H1 (cell line): Measurements from ENCODE around the gene CAVIN1. TPM values are rescaled to one million over a fixed set of nuclear protein-coding genes. Genes with fewer than 3 reads are reported as not detected.

Experiments
- CTCF ChIA-PET: fragments of 300-600 bp; sonication (Branson Sonifier 250); formaldehyde crosslinking; loops from one replicate; lab custom pipeline; 2021; ENCODE audit not compliant: partially characterized antibody; lab: Charles Lee
- POLR2A ChIA-PET: fragments of 300-600 bp; sonication (Branson Sonifier 250); formaldehyde crosslinking; loops from one replicate; lab custom pipeline; 2021; ENCODE audit warnings: inconsistent platforms; ENCODE audit not compliant: partially characterized antibody; lab: Charles Lee
- DNase-seq, 2 experiments: peaks; one replicate each; pipeline versions ENCODE4 v3.0.0 to v3.0.0-alpha.2; 2010 to 2022; ENCODE audit warnings: low spot score in 2 of 2, low read depth in 1 of 2, mixed read lengths in 1 of 2
- FAIRE-seq: peaks from 2 replicates; lab custom pipeline; 2011; peaks lifted over from hg19 to GRCh38; lab: Jason Lieb, UNC
- H2AFZ ChIP-seq: 2 replicates; pipeline ENCODE4 v1.8.1; 2012; ENCODE audit warnings: low read length, inconsistent platforms
- H2AK5ac ChIP-seq: 2 replicates; pipeline ENCODE4 v1.6.1; 2013; ENCODE audit warnings: low read depth, low read length
- H2BK120ac ChIP-seq: replicated peaks from 2 replicates; pipeline ENCODE3; 2013; ENCODE audit warnings: low read depth, low read length, inconsistent platforms
- H2BK12ac ChIP-seq: 2 replicates; pipeline ENCODE4 v1.6.1; 2013; ENCODE audit warnings: low read depth, low read length
- H2BK15ac ChIP-seq: 2 replicates; pipeline ENCODE4 v1.6.1; 2013; ENCODE audit warnings: low read length
- H2BK20ac ChIP-seq: 2 replicates; pipeline ENCODE4 v1.6.1; 2013; ENCODE audit warnings: low read length
- H2BK5ac ChIP-seq: 2 replicates; pipeline ENCODE4 v1.6.1; 2013; ENCODE audit warnings: low read depth, low read length
- H3K14ac ChIP-seq: 2 replicates; pipeline ENCODE4 v1.6.1; 2013; ENCODE audit warnings: inconsistent platforms; ENCODE audit not compliant: insufficient read length
- H3K18ac ChIP-seq: 2 replicates; pipeline ENCODE4 v1.6.1; 2013; ENCODE audit warnings: low read length; ENCODE audit errors: extremely low read depth
- H3K23ac ChIP-seq: 2 replicates; pipeline ENCODE4 v1.6.1; 2013; ENCODE audit warnings: inconsistent platforms; ENCODE audit not compliant: insufficient read length
- H3K23me2 ChIP-seq: 2 replicates; pipeline ENCODE4 v1.6.1; 2013; ENCODE audit warnings: low read depth, low read length
- H3K27ac ChIP-seq: 2 replicates; pipeline ENCODE4 v1.6.1; 2011; ENCODE audit warnings: low read depth, low read length, inconsistent platforms
- H3K27me3 ChIP-seq, 4 experiments: replicated peaks in 1 of 4; 1 replicate in 1 of 4; 2 replicates in 3 of 4; pipeline versions ENCODE4 v1.6.1 to v1.8.1; 2011 to 2013; ENCODE audit warnings: low read length in 3 of 4, mild to moderate bottlenecking in 3 of 4, inconsistent platforms in 2 of 4, mixed read lengths in 2 of 4, moderate library complexity in 1 of 4; ENCODE audit not compliant: control insufficient read depth in 3 of 4, insufficient read depth in 3 of 4; ENCODE audit errors: extremely low read depth in 1 of 4
- H3K36me3 ChIP-seq, 4 experiments: 2 replicates each; pipeline versions ENCODE4 v1.6.1 to v1.8.1; 2011 to 2013; ENCODE audit warnings: mild to moderate bottlenecking in 4 of 4, low read length in 3 of 4, moderate library complexity in 2 of 4, control low read depth in 1 of 4, inconsistent platforms in 1 of 4; ENCODE audit not compliant: insufficient read depth in 4 of 4, control insufficient read depth in 2 of 4
- H3K4ac ChIP-seq: replicated peaks from 2 replicates; pipeline ENCODE3; 2013; ENCODE audit warnings: low read length, low read depth, mixed read lengths, inconsistent platforms; ENCODE audit not compliant: insufficient read length
- H3K4me1 ChIP-seq, 4 experiments: replicated peaks in 1 of 4; 1 replicate in 1 of 4; 2 replicates in 3 of 4; pipeline versions ENCODE4 v1.6.1 to v1.8.1; 2011 to 2013; ENCODE audit warnings: low read length in 3 of 4, inconsistent platforms in 2 of 4, mixed read lengths in 1 of 4; ENCODE audit not compliant: insufficient read depth in 4 of 4, control insufficient read depth in 3 of 4
- H3K4me2 ChIP-seq, 2 experiments: 2 replicates each; pipeline versions ENCODE4 v1.6.1 to v1.8.1; 2011 to 2013; ENCODE audit warnings: low read depth in 2 of 2, low read length in 2 of 2, control low read depth in 1 of 2, inconsistent platforms in 1 of 2, mild to moderate bottlenecking in 1 of 2; ENCODE audit not compliant: insufficient read depth in 1 of 2
- H3K4me3 ChIP-seq, 4 experiments: fragments of 200-600, 300-600 bp in 1 of 4; sonication (generic), shearing (Covaris generic), sonication (Bioruptor Twin) in 1 of 4; 2 replicates each; pipeline versions ENCODE4 v1.5.1 to v1.8.1; 2011 to 2016; ENCODE audit warnings: low read length in 4 of 4, low read depth in 3 of 4, control low read depth in 2 of 4, inconsistent platforms in 2 of 4, mild to moderate bottlenecking in 2 of 4, mixed read lengths in 1 of 4, moderate library complexity in 1 of 4; ENCODE audit not compliant: insufficient read depth in 2 of 4; ENCODE audit errors: extremely low read depth in 1 of 4
- H3K56ac ChIP-seq: replicated peaks from 2 replicates; pipeline ENCODE3; 2013; ENCODE audit warnings: low read depth, mild to moderate bottlenecking, mixed read lengths, low read length, inconsistent platforms; ENCODE audit not compliant: insufficient read length
- H3K79me1 ChIP-seq: 2 replicates; pipeline ENCODE4 v1.6.1; 2013; ENCODE audit warnings: low read depth, low read length, control low read depth
- H3K79me2 ChIP-seq, 2 experiments: 2 replicates each; pipeline versions ENCODE4 v1.6.1 to v1.8.1; 2012 to 2013; ENCODE audit warnings: low read length in 2 of 2, mild to moderate bottlenecking in 2 of 2, inconsistent platforms in 1 of 2; ENCODE audit not compliant: insufficient read depth in 2 of 2, control insufficient read depth in 1 of 2
- H3K9ac ChIP-seq, 4 experiments: replicated peaks in 1 of 4; 1 replicate in 1 of 4; 2 replicates in 3 of 4; pipeline versions ENCODE4 v1.6.1 to v1.8.1; 2011 to 2013; ENCODE audit warnings: low read depth in 3 of 4, low read length in 3 of 4, control low read depth in 2 of 4, mild to moderate bottlenecking in 2 of 4, moderate library complexity in 2 of 4, inconsistent platforms in 1 of 4; ENCODE audit errors: extremely low read depth in 1 of 4
- H3K9me3 ChIP-seq, 2 experiments: 2 replicates each; pipeline versions ENCODE4 v1.6.1 to v1.8.1; 2012 to 2013; ENCODE audit warnings: mild to moderate bottlenecking in 2 of 2, moderate library complexity in 2 of 2, control low read depth in 1 of 2, inconsistent platforms in 1 of 2, low read depth in 1 of 2, low read length in 1 of 2, mixed read lengths in 1 of 2; ENCODE audit not compliant: insufficient read depth in 2 of 2
- H4K20me1 ChIP-seq, 2 experiments: replicated peaks in 1 of 2; 2 replicates each; pipeline versions ENCODE3 to v1.8.1; 2011 to 2013; ENCODE audit warnings: inconsistent platforms in 2 of 2, low read length in 2 of 2, mild to moderate bottlenecking in 1 of 2; ENCODE audit not compliant: insufficient read depth in 2 of 2, control insufficient read depth in 1 of 2
- H4K5ac ChIP-seq: 2 replicates; pipeline ENCODE4 v1.6.1; 2013; ENCODE audit warnings: low read length, low read depth, mixed read lengths, inconsistent platforms; ENCODE audit not compliant: insufficient read length
- H4K8ac ChIP-seq: 2 replicates; pipeline ENCODE4 v1.8.0; 2013; ENCODE audit warnings: mild to moderate bottlenecking, moderate library complexity, low read length, inconsistent platforms; ENCODE audit not compliant: insufficient read depth; ENCODE audit errors: extremely low read depth
- H4K91ac ChIP-seq: replicated peaks from 2 replicates; pipeline ENCODE3; 2013; ENCODE audit warnings: low read length, mixed read lengths, inconsistent platforms; ENCODE audit not compliant: insufficient read length
- CHD1 ChIP-seq: IDR thresholded peaks from 2 replicates; pipeline ENCODE4 v1.6.1; 2012; ENCODE audit warnings: low read depth, low read length, improper control_type of control experiment
- CREB1 ChIP-seq: IDR thresholded peaks from 2 replicates; pipeline ENCODE4 v1.6.1; 2012; ENCODE audit warnings: inconsistent platforms
- CTCF ChIP-seq, 3 experiments: IDR thresholded peaks; 1 replicate in 2 of 3; 2 replicates in 1 of 3; pipeline versions ENCODE4 v1.5.1 to v1.6.1; 2011; ENCODE audit warnings: low read length in 3 of 3, mild to moderate bottlenecking in 3 of 3, inconsistent platforms in 2 of 3, low read depth in 1 of 3, moderate library complexity in 1 of 3; ENCODE audit not compliant: insufficient read depth in 1 of 3; ENCODE audit errors: control extremely low read depth in 1 of 3
- EP300 ChIP-seq, 2 experiments: IDR thresholded peaks; 1 replicate in 1 of 2; 2 replicates in 1 of 2; pipeline ENCODE4 v1.6.1; 2011 to 2012; ENCODE audit warnings: low read depth in 2 of 2, low read length in 2 of 2, mild to moderate bottlenecking in 2 of 2, borderline replicate concordance in 1 of 2, inconsistent platforms in 1 of 2, moderate library complexity in 1 of 2
- KDM4A ChIP-seq: IDR thresholded peaks from one replicate; pipeline ENCODE4 v1.7.1; 2012; ENCODE audit warnings: low read depth, mild to moderate bottlenecking, moderate library complexity, low read length, inconsistent platforms; ENCODE audit not compliant: severe bottlenecking
- MAFK ChIP-seq: IDR thresholded peaks from 2 replicates; pipeline ENCODE4 v1.6.1; 2012; ENCODE audit warnings: low read depth, mild to moderate bottlenecking, improper control_type of control experiment, low read length
- PHF8 ChIP-seq: fragments of 200-600 bp; sonication (generic); conservative IDR thresholded peaks from 2 replicates; pipeline ENCODE4 v1.7.1; 2012; ENCODE audit warnings: low read depth, mild to moderate bottlenecking, inconsistent platforms, low read length, moderate library complexity
- SP4 ChIP-seq: IDR thresholded peaks from 2 replicates; pipeline ENCODE4 v1.6.1; 2012; ENCODE audit warnings: low read length, inconsistent platforms
- TAF1 ChIP-seq: IDR thresholded peaks from 2 replicates; pipeline ENCODE4 v1.6.1; 2011; ENCODE audit warnings: mild to moderate bottlenecking, low read depth, low read length
- WGBS, 2 experiments: shearing (Covaris generic) in 1 of 2; methylation state at CpG; one replicate each; pipeline versions ENCODE4 v1.1.6 to v1.1.7; 2013 to 2015; ENCODE audit warnings: low lambda C conversion rate in 2 of 2, mixed read lengths in 2 of 2, inconsistent platforms in 1 of 2, low coverage in 1 of 2, missing lambda C conversion rate in 1 of 2; ENCODE audit not compliant: insufficient replicate concordance in 2 of 2, insufficient coverage in 1 of 2, insufficient read length in 1 of 2; ENCODE audit errors: extremely low coverage in 1 of 2, missing lambda C conversion rate in 1 of 2; 5-methylcytosine and 5-hydroxymethylcytosine counted together
- polyA plus RNA-seq, 7 experiments: library from polyadenylated mRNA; depleted of rRNA in 3 of 7; stranded (reverse) in 5 of 7; unstranded in 2 of 7; fragments of >200 nt in 5 of 7; fragments of 200-250 nt in 2 of 7; gene quantifications; 1 replicate in 5 of 7; 2 replicates in 1 of 7; 4 replicates in 1 of 7; pipeline versions ENCODE4 v1.2.1 to v1.2.3, GENCODE V29; 2011 to 2013; ENCODE audit warnings: missing spikeins in 2 of 7, mixed read lengths in 2 of 7
- total RNA-seq: library from RNA; stranded (reverse); fragmentation: NEBNext Ultra II Directional; extraction: Animal tissue kit (Norgen Biotek cat#: 25700); gene quantifications from 2 replicates; pipeline ENCODE4 v1.2.1, GENCODE V29; 2021

The CAVIN1 gene
- total and polyA plus RNA-seq, 2 of the 8 experiments (the other 6 are each of a cell fraction or from before 2014, with no cell fraction given): 16.2 to 41.6 TPM

- Histone ChIP-seq H3K14ac (no peak overlapping the region), H3K9me3 (no peaks in the 10 kb centered on the region), H2AFZ (no peak overlapping the region), H2BK12ac (no peak overlapping the region), H2BK20ac (no peak overlapping the region), H4K91ac (no peak overlapping the region), H3K4me1 (peaks cover 0 to 10% (median 6%) of the 10 kb centered on the region in 4 experiments; a peak in 4 of 7 replicates), H3K27ac (no peak overlapping the region), H3K23me2 (no peaks in the 10 kb centered on the region; the same call in 1 of the 2 replicates), H2BK5ac (no peak overlapping the region), H3K79me1 (no peaks in the 10 kb centered on the region; the same call in 1 of the 2 replicates), H3K18ac (no peak overlapping the region), H3K4me3 (0 out of 8 replicates have a peak overlapping the region, but pooled peaks of 1 of the 4 experiments have one; percentile 6), H3K9ac (no peak overlapping the region), H2AK5ac (no peak overlapping the region), H3K36me3 (no peaks in the 10 kb centered on the region), H3K4me2 (peak overlapping the region in 1 of 2 experiments; percentile 54; a peak in 2 of 4 replicates), H3K56ac (no peak overlapping the region), H3K23ac (no peak overlapping the region), H3K79me2 (peaks cover 0 to 91% of the 10 kb centered on the region in 2 experiments), H3K4ac (no peak overlapping the region), H4K8ac (no peak overlapping the region), H4K20me1 (peaks cover 0 to 10% of the 10 kb centered on the region in 2 experiments), H3K27me3 (no peaks in the 10 kb centered on the region), H2BK120ac (no peak overlapping the region), H2BK15ac (no peak overlapping the region), H4K5ac (no peak overlapping the region)
- FAIRE-seq (no peak), DNase-seq (no peak)
- no peak for TF ChIP-seq CHD1
- TF ChIP-seq SP4: no peak
- TF ChIP-seq MAFK: no peak
- TF ChIP-seq TAF1: no peak
- no peak for TF ChIP-seq EP300 (IDR thresholded peaks at IDR 0.05; ENCODE audit: borderline replicate concordance in 1 of 2, low read depth in 2 of 2, low read length in 2 of 2)
- TF ChIP-seq CREB1: no peak
- no peak for TF ChIP-seq KDM4A
- TF ChIP-seq PHF8: no peak
- TF ChIP-seq CTCF (IDR thresholded peaks at IDR 0.05; ENCODE audit: control extremely low read depth in 1 of 3, insufficient read depth in 1 of 3, low read depth in 1 of 3, low read length in 3 of 3): no peak
- CTCF ChIA-PET: interaction anchor here (0.8 to 1.4 kb wide), 3 partner anchors 11 to 56 kb away, joined by 3 to 5 read pairs (median 4); no protein-coding TSS in a partner anchor
- WGBS, 2 experiments: 94% methylated on average over 10 of the region's 10 CpGs; no CpG with 5 or more reads in 1 of the 2 experiments
- POLR2A ChIA-PET: interaction anchor here (0.9 to 1.8 kb wide), 4 partner anchors 9 to 18 kb away, joined by 3 to 6 read pairs (median 5); partner anchors contain the start of gene STAT3
Measured at GRCh38 chr17:42378359-42378958, 44.6 kb downstream of the CAVIN1 start.
